Midbrain (tissue), 1 donor: Measurements from ENCODE around the gene PRCP.
"Not testable (repeated sequence)": the region's sequence is repeated elsewhere in the genome, so short reads cannot be mapped to it uniquely, and the experiment has no call there.

ENCODE experiments used
- DNase-seq: peaks from one replicate; lab custom pipeline; 2025; lab: John Stamatoyannopoulos, UW

Gene PRCP

DNA sequence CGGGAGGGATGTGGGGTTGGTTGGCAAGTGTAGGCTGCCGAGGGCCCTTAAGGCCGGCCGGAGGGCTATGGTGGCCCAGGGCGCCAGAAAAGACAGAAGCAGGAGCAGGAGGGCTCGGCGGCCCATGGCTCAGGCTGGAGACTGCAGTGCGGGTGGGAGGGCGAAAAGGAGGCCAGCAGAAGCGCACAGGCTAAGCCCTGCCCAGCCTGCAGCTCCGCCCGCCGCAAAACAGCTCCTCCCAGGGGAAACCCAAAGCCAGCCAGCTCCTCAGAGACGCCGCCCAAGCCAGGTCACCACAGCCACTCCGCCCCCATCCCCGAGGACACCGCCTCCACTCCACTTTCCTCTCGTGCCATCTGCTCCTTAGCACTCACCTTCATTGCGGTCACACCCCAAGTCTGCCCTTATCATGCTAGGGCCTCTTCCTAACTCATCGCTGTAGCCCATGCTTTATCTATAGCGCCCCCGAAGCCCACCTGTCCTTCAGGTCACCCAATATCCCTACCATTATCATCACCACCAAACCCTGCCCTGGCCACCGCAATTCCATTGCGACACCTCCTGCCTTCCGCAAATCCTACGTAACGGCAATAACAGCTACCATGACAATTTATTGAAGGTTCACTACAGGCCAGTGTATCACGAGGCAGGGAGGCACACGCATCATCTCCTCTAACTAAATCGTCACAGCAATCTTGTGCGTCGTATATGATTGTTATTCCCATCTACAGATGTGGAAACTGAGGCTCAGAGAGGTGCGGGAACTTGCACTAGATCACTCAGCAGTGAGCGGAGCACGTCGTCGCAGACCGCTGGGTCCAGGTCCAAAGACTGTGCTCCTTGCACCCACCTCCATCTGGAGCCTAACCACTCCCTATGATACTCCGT, at the start of gene PRCP:
TSS of gene PRCP (minus strand) at position 154 of the 888 bp plus-strand sequence. CDS start at position 126, 28 bp downstream.
- peak; percentile 82 for DNase-seq

DNA sequence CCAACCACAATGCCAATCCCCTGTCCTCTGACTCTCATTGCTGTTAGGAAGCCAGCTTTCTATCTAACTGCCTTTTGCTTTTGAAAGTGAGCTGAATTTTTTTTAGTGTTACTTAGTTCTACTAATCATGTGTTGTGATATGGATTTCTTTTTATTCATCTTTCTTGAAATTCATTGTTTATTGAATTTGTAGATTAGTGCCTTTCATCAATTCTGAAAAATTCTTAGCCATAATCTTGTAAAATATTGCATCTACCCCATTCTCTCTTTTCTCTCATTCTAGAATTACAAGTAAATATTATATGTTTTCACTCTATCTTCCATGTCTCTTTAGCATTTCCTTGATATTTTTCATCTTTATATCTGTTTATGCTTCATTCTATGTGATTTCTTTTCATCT, 49.1 kb upstream of the PRCP start:
- no peak for DNase-seq

DNA sequence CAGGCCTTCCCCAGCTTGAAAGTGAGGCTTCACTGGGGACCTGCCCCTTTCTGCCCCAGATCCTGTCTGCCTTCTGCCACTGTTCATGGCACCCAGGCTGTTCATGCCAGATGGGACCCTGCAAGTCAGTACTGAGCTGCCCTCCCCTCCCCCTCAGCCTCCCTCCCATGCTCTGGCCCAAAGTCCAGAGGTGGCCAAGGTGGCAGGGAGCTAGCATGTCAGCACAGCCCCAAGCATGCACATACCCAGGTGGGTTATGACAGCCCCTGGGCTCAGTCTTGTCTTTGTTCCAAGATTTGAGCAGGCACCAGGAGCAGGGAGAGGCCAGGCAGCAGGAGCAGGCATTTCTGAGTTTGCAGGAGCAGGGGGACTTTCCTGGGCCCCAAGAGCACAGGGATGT, 45.5 kb upstream of the PRCP start:
- DNase-seq, result no peak

DNA sequence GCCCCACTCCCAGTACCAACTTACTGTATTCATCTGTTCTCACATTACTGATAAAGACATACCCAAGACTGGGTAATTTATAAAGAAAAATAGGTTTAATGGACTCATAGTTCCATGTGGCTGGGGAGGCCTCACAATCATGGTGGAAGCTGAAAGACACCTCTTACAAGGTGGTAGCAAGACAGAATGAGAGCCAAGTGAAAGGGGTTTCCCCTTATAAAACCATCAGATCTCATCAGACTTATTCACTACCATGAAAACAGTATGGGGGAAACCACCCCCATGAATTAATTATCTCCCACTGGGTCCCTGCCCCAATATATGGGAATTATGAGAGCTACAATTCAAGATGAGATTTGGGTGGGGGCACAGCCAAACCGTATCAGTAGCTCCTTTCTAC, 44.8 kb upstream of the PRCP start:
- not testable (repeated sequence) for DNase-seq

DNA sequence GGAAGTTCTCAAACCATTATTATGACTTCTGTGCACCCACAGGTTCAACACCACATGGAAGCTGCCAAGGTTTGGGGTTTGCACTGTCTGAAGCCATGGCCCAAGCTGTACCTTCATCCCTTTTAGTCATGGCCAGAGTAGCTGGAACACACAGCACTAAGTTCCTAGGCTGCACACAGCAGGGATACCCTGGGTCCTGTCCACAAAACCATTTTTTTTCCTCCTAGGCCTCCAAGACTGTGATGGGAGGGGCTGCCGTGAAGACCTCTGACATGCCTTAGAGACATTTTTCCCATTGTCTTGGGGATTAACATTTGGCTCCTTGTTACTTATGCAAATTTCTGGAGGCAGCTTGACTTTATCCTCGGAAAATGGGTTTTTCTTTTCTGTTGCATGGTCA, 44.0 kb upstream of the PRCP start:
- DNase-seq, result no peak

DNA sequence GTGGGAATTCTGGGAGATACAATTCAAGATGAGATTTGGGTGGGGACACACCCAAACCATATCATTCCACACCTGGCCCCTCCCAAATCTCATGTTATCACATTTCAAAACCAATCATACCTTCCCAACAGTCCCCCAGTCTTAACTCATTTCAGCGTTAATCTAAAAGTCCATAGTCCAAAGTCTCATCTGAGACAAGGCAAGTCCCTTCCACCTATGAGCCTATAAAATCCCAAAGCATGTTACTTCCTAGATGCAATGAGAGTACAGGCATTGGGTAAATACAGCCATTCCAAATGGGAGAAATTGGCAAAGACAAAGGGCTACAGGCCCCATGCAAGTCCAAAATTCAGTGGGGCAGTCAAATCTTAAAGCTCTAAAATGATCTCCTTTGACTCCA, 43.2 kb upstream of the PRCP start:
- DNase-seq, result not testable (repeated sequence)

DNA sequence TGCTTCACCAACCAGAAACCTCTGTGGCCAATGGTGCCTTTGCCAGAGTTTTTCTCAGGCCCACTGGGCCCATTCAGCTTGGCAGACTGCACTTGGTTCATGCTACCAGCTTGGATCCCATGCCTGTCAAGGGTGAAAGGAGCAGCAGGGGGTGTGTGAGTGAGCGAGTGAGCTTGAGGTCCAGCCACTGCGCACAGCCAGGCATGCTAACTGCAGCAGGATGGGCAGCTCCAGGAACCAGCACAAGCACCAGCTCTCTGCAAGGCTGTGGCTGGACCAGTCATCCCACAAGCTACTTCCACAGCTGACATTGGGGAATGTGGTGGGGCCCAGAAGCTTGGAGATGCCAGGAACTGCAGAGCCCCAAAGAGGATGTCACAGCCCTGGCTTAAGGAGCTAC, 42.1 kb upstream of the PRCP start:
- no peak for DNase-seq

DNA sequence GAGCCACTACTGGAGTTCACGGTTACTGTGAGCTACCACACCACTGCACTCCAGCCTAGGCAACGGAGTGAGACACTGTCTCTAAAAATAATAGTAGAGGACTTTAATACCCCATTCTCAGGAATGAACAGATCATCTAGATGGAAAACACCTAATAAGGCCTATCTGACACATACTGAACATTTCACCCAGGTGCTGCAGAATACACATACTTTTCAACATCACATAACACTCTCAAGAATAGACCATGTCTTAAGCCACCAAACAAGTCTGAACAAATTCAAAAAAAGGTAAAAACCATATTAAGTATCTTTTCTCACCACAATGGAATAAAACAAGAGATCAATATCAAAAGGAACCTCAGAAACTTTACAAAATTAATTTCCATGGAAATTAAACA, 39.2 kb upstream of the PRCP start:
- DNase-seq, result no peak

DNA sequence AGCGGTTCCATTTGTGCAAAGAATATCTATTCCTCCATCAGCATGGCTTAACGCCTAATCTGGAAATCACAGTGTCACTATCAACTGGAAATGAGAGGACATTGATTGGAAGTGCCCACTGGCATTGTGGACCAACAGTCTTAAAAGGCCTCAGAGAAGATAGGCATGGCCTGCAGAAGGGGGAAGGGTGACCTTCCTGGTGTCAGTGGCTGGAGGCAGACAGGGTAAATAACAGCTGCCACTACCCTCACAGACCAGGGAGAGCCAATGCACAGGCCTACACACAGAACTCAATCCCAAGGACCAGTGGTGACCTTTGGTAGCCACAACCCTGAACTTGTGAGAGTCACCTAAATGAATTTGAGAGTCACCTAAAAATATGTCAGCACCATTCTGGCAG, 37.3 kb upstream of the PRCP start:
- no peak for DNase-seq

DNA sequence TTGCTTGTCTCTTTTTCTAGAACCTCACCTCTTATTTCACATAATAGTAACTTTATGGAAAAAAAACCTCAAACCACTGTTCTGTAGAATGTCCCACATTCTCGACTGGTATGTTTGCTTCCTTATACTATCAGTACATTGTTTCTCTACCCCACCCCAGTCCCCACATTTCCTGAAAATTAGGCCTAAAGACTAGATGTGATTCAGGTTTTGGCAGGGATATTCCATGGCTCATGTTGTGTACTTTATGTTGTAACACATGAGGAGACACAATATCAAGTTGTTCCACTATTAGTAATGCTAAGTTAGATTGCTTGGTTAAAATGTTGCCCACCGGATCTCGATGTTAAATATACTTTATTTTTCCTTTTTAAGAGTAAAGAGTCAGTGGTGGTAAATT, 36.0 kb upstream of the PRCP start:
- no peak for DNase-seq

DNA sequence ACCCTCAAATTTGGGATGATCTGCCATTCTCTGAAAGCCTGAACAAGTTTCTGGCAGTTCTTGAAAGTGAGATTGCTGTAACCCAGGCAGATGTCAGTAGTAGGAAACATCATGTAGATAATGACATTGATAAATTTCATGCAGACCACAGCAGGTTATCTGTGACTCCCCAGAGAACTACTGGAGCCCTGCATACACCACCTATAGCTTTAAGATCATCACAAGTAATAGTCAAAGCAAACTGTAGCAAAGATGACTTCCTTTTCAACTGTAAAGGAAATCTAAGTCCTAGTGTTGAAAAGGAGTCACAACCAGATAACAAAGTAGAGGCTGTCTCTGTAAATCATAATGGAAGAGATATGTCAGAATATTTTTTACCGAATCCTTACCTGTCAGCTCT, 32.3 kb upstream of the PRCP start:
- DNase-seq, result no peak

DNA sequence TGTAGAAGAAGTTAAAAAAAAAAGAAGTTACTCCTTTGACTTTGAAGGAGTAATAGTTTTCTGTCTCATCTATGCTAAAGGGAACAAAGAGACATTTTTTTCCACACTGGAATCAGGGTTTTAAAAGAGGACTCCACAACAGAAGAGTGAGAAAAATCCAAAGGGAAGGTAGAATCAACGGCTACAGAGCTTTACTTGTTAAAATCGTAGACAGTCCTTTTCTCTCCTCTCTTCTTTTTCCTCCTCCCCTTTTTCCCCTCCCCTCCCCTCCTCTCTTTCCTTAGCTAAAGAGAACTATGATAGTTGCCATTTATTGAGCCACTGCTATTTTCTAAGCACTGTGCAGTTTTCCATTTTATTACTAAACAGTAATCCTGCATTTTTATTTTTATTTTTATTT, 30.5 kb upstream of the PRCP start:
- no peak for DNase-seq

DNA sequence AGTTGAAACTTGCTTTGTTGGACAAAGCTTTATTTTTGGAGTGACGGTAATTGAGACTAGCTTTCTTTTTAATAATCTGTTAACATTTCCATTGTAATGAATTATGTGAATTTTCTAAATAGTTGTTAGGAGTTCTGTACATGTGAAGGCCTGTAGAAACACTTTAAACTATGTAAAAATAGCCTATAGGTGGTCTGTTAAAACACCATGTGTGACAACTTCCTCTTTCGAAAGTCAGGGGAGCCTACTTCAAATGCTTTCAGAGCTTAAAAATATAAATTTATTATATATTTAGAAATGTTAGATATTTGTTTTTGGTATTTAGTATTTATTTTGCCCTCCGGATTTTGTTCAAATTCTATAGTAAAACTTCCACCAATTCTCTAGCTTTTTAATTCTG, 30.0 kb upstream of the PRCP start:
- DNase-seq, result no peak

DNA sequence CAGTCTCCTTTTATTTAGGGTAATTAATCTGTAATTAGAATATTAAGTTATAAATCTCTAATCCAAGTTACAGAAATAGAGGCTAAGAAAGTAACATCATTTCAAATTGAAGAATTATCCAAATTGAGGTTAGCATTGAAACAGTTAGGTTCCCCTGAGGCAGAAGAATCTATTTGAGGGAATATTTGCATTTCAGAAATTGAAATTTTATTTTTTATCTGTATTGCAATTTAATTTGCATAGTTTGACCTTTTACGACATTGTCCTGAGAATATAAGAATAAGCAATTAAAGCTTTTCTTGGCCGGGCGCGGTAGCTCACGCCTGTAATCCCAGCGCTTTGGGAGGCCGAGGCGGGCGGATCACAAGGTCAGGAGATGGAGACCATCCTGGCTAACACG, 28.9 kb upstream of the PRCP start:
- DNase-seq, result no peak

DNA sequence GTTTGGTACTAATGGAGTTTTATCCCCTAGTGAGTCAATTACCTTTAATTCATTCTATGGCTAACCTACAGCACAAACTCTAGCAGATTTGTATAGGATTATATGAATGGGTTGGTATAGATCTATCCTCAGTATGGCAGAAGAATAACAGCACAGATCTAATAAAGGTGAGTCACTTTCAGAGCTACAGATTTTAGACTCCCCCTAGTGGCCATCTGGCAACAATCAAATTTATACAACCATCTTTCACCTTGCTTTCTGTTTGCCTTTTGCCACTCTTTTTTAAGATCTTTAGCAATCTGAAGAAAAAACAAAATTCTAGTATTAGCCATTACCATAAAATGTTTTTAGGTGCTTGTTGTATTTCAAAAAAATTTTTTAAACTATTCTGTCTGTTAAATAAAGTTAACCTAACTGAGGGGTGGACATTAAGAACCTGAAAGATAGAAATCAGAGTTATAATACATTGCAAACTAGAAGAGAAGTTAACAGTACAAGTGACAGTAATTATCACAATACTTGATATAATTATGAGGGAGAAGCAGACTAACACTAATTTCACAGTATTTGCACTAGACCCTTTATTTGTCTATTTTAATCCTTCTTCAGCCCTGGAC, 27.1 kb upstream of the PRCP start:
- peak; percentile 60 for DNase-seq

DNA sequence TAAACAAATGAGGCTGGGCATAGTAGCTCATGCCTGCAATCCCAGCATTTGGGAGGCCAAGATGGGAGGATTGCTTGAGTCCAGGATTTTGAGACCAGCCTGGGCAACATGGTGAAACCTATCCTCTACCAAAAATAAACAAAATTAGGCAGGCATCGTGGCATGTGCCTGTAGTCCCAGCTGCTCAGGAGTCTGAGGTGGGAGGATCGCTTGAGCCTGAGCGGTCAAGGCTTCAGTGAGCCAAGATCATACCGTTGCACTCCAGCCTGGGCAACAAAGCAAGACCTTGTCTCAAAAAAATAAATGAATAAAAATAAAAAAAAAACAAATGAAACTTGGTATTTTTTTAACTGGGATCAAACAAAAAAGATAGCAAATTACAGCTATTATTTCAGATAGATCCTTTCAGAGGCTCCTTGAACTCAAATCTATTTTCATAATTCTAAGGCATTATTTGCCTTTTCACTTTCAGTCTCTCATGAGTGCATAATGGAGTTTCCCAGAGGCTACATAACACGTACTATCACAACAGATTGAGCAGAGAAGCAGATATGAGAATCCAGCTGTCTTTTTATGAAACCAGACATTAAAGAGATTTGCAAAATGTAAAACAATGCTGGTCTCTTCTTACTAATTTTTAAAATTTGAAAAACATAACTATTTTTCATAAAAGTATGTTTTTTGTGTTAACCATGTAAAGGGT, 24.4 kb upstream of the PRCP start:
- DNase-seq, result no peak

DNA sequence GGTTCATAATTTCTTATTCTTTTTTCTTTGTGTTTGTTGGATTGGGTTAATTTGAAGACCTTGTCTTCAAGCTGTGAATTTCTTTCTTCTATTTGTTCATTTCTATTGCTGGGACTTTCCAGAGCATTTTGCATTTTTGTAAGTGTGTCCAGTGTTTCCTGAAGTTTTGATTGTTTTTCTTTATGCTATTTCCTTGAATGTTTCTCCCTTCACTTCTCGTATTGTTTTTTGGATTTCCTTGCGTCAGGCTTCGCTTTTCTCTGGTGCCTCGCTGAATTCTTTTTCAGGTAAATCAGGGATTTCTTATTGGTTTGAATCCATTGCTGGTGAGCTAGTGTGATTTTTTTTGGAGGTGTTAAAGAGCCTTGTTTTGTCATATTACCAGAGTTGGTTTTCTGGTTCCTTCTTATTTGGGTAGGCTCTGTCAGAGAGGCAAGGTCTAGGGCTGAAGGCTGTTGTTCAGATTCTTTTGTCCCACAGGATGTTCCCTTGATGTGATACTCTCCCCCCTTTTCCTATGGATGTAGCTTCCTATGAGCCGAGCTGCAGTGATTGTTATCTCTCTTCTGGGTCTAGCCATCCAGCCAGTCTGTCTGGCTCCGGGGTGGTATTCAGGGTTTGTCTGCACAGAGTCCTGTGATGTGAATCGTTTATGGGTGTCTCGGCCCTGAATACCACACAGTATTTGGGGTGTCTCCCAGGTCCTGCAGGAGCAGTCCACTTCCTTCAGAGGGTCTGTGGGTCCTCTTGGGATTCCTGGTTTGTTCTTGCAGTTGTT, 22.4 kb upstream of the PRCP start:
- DNase-seq, result not testable (repeated sequence)

DNA sequence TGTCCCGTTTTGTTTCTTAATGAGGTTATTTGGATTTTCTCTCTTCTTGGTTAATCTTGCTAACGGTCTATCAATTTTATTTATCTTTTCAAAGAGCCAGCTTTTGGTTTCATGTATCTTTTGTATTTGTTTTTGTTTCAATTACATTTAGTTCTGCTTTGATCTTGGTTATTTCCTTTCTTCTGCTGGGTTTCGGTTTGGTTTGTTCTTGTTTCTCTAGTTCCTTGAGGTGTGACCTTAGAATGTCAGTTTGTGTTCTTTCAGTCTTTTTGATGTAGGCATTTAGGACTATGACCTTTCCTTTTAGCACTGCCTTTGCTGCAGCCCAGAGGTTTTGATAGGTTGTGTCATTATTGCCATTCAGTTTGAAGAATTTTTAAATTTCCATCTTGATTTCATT, 20.0 kb upstream of the PRCP start:
- not testable (repeated sequence) for DNase-seq

DNA sequence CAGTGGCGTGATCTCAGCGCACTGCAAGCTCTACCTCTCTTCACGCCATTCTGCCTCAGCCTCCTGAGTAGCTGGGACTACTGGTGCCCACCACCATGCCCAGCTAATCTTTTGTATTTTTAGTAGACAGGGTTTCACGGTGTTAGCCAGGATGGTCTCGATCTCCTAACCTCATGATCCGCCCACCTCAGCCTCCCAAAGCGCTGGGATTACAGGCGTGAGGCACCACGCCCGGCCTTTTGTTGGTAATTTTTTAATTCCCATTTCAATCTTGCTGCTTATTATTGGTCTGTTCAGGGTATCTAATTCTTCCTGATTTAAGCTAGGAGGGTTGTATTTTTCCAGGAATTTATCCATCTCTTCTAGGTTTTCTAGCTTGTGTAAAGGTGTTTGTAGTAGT, 19.6 kb upstream of the PRCP start:
- not testable (repeated sequence) for DNase-seq

DNA sequence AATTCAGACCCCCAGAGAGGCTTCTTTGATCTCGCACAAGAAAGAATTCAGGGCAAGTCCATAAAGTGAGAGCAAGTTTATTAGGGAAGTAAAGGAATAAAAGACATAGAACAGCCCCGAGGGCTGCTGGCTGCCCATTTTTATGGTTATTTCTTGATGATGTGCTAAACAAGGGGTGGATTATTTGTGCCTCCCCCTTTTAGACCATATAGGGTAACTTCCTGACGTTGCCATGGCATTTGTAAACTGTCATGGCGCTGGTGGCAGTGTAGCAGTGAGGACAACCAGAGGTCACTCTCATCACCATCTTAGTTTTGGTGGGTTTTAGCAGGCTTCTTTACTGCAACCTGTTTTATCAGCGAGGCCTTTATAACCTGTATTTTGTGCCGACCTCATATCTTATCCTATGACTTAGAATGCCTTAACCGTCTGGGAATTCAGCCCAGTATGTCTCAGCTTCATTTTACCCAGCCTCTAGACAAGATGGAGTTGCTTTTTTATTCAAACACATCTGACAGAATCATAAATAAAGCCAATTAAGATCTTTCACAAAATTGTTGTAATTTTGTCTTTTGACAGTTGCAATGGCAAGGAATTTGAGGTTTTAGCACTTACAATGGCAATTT, 8.9 kb upstream of the PRCP start:
- DNase-seq, result no peak

DNA sequence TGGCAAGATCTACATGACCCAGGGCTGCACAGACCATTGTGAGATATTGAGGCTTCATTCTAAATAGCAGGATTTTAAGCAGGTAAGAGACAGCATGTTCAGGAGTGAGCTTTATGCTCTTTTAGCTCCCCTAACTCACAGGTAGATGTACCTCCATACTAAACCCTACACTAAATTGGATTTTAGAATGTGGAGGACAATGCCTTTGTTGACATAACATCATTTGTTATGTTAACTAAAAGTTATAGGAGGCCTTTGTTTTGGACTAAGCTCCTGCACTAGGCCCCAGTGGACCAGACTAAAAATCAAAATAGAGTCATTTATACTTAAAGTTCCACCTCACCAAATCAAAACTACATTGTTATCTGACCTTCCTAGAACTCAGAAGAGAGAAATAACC, 8.1 kb upstream of the PRCP start:
- DNase-seq, result no peak

DNA sequence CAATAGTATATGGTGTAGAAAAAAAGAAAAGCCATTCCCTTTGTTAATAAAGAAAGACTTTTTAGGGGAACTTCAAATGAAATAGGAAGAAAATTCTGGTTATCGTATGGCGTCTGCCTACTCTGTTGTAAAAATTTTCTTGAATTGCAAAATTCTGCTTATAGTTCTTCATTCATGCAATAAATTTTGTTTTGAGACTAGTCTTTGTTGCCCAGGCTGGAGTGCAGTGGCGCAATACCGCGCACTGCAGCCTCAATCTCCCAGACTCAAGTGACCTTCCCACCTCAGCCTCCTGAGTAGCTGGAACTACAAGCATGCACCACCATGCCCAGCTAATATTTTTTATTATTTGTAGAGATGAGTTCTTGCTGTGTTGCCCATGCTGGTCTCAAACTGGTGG, 7.1 kb upstream of the PRCP start:
- DNase-seq, result no peak
